ENCODE results near the gene AKAP9.
"Not testable (repeated sequence)": the region's sequence is repeated elsewhere in the genome, so short reads cannot be mapped to it uniquely, and the experiment has no call there.

AKAP9 gene

DNA sequence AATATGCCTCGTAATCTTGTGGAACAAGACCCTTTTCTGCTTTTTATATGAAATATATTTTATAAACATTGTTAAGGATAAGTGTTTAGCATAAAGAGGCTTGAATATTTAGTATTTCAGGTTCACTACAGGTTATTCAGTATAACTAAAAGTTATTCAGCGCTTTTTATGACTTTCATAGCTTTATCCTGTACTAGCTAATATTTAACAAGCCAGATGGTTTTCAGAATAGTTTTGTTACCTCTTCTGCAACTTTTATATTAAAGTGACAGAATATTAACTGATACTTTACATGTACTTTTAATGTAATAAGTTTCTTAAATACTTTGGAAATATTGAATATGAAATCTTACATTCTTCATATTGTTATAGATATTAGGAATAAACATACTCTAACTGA is 118.2 kb downstream of the AKAP9 start:
- DNase-seq (ENCODE audit: low read depth in 2 of 3, low spot score in 1 of 3), result no peak

DNA sequence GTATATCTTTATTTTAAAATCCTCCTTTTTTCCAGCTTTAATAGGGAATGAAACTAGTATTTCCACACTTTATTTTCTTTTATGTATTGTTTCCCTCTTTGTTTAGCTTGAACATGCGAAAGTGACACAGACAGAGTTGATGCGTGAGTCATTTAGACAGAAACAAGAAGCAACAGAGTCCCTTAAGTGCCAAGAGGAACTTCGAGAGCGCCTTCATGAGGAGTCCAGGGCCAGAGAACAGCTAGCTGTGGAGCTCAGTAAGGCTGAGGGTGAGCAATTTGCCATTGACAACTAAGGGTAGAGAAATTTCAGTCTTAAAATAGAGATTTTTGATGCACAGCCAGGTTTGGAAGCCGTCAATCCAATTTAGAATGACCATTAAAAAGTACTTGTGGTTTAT is 120.5 kb downstream of the AKAP9 start:
- DNase-seq (ENCODE audit: low read depth in 2 of 3, low spot score in 1 of 3), result no peak

GRCh38 chr7:92064438-92065029 is 123.9 kb downstream of the AKAP9 start:
- no peak for DNase-seq (ENCODE audit: low read depth in 2 of 3, low spot score in 1 of 3)

GRCh38 chr7:92071032-92071431 is 130.4 kb downstream of the AKAP9 start:
- no peak for DNase-seq (ENCODE audit: low read depth in 2 of 3, low spot score in 1 of 3)

DNA sequence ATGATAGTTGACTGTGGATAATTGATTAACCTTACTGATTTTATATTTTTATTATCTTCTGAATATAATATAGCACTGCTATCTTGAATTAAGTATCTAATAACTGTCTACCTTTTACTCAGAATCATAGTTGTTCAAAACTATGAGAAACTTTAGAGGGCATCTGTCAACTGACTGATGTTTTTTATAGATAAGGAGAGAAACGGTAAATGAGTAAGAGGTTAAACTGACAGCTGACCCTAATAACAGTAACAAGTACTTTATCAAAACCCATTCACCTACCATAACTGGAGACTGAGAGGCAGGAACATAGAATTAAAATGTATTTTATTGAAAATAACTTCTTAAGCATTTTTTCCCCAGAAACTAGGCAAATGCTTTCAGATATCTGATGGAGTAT is 131.5 kb downstream of the AKAP9 start:
- DNase-seq (ENCODE audit: low read depth in 2 of 3, low spot score in 1 of 3), result no peak

- no peak for DNase-seq (ENCODE audit: low read depth in 2 of 3, low spot score in 1 of 3)
Measured at GRCh38 chr7:92072708-92073107, 132.0 kb downstream of the AKAP9 start.

GRCh38 chr7:92075455-92076158 is 134.9 kb downstream of the AKAP9 start:
- DNase-seq (ENCODE audit: low read depth in 2 of 3, low spot score in 1 of 3), result no peak

- no peak for DNase-seq (ENCODE audit: low read depth in 2 of 3, low spot score in 1 of 3)
Measured at GRCh38 chr7:92076509-92076908, 135.8 kb downstream of the AKAP9 start.

DNA sequence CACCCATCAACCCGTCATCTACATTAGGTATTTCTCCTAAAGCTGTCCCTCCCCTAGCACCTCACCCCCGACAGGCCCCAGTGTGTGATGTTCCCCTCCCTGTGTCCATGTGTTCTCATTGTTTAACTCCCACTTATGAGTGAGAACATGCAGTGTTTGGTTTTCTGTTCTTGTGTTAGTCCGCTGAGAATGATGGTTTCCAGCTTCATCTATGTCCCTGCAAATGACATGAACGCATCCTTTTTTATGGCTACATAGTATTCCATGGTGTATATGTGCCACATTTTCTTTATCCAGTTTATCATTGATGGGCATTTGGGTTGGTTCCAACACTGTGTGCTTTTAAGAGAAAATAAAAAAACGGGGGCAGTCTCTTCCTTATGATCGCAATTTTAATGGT is 143.3 kb downstream of the AKAP9 start:
- not testable (repeated sequence) for DNase-seq (ENCODE audit: low read depth in 2 of 3, low spot score in 1 of 3)

- DNase-seq (ENCODE audit: low read depth in 2 of 3, low spot score in 1 of 3), result no peak
Measured at GRCh38 chr7:92088266-92088665, 147.6 kb downstream of the AKAP9 start.

DNA sequence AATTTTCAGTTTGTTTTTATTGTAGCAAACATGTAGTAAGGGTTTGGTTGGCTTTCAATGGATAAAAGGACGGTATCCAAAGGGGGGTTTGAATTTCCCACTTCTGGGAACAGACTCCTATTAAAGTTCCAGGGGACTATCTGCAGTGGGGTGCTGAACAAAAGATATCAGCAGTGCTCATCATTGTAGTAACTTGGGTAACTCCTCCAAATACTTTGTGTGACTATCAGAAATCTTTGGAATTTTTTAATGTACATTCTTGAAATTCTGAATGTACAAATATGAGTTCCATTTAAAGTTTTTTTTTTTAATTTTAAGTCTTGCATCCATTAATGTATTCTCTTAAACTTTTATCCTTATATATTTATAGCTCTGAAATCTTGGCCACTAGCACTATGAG is 151.5 kb downstream of the AKAP9 start:
- DNase-seq (ENCODE audit: low read depth in 2 of 3, low spot score in 1 of 3), result no peak

DNA sequence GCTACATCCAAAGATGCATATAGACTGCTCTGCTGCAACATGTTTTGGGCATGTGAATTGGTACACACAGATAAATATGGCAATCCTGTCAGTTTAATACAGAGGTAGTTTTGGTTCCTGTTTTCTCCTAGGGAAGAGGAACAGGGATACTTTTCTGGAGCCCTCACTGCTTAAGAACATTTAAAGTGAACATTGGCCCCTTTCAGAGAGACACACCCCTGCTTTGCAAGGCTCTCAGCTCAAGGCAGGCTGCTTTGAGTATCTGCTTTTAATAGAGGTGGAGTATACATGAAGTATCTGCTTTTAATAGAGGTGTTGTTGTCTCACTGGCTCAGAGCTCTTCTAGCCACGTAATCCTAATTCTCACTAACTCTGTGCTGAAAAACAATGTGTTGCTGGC is 154.7 kb downstream of the AKAP9 start:
- no peak for DNase-seq (ENCODE audit: low read depth in 2 of 3, low spot score in 1 of 3)

- no peak for DNase-seq (ENCODE audit: low read depth in 2 of 3, low spot score in 1 of 3)
Measured at GRCh38 chr7:92100534-92100933, 159.9 kb downstream of the AKAP9 start.

DNA sequence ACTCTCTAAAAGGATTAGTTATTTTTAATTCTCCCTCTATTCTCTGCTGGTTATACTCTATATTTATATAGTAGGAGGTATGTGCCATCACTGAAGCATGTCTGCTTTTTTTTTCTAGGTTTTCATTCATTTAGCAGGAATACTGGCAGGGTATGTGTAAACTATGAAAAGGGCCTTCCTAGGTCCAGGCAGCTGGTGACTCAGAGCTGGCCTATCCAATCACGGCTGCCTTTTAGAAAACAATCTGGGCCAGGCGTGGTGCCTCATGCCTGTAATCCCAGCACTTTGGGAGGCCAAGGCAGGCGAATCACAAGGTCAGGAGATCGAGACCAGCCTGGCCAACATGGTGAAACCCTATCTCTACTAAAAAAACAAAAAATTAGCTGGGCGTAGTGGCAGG is 162.2 kb downstream of the AKAP9 start:
- DNase-seq (ENCODE audit: low read depth in 2 of 3, low spot score in 1 of 3), result not testable (repeated sequence)

DNA sequence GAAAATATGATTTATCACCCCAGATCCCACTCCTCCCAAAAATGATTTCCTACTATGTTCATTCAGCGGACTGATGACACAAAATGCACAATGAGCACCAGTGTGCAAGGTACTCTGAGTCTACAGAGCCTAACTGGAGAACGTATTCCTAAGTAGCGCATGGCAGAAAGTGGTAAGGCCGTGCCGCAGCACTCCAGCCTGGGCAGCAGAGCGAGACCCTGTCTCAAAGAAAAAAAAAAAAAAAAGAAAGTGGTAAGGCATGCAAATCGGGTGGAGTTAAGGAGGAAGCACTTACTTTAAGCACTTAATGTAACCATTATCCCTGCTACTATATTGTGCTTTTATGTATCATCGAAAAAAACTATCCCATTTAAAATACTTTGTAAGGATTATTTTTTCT is 168.2 kb downstream of the AKAP9 start:
- no peak for DNase-seq (ENCODE audit: low read depth in 2 of 3, low spot score in 1 of 3)

DNA sequence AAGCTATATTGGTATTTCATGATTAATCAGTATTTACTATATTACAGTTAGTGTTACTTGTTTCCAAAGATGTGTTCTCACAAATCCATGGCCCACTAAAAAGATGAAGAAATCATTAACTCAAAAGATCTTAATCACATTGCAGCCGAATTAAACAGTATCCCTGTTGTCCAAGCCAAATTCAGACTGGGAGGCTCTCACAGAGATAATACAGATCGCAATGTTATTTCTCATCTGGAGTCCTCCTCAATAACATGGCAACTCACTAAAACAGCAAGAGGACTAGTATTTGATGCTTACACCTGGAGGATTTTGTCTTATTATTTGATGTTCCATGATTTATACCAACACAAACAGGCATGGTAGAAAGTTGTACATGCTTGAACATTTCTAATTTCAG is 170.2 kb downstream of the AKAP9 start:
- no peak for DNase-seq (ENCODE audit: low read depth in 2 of 3, low spot score in 1 of 3)

DNA sequence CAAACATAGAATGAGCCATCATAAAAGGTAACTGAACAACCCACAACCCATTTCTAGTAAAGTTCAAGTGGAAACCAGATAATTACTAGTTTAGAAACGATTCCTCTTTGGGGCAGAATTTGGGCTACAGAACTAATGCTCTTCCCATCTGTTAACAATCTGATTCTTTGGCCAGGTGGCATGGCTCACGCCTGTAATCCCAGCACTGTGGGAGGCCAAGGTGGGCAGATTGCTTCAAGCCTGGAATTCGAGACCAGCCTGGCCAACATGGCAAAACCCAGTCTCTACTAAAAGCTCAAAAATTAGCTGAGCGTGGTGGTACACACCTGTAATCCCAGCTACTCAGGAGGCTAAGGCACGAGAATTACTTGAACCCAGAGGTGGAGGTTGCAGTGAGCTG is 175.2 kb downstream of the AKAP9 start:
- DNase-seq (ENCODE audit: low read depth in 2 of 3, low spot score in 1 of 3), result no peak

- no peak for DNase-seq (ENCODE audit: low read depth in 2 of 3, low spot score in 1 of 3)
Measured at GRCh38 chr7:92116949-92117348, 176.3 kb downstream of the AKAP9 start.

- DNase-seq (ENCODE audit: low read depth in 2 of 3, low spot score in 1 of 3), result no peak
Measured at GRCh38 chr7:92119213-92119759, 178.6 kb downstream of the AKAP9 start.

DNA sequence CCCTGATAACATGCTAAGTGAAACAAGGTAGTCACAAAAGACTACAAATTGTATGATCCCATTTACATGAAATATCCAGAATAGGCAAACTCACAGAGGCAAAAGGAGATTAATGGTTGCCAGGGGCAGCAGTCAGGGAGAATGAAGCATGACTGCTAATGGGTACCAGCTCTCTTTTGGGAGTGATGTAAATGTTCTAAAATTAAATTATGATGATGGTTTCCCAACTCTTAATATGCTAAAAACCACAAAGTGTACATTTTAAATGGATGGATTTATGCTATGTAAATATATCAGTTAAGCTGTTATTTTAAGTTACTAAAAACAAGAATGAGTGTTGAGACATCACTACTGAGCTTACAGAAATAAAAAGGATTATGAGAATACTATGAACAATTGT is 181.0 kb downstream of the AKAP9 start:
- DNase-seq (ENCODE audit: low read depth in 2 of 3, low spot score in 1 of 3), result no peak

DNA sequence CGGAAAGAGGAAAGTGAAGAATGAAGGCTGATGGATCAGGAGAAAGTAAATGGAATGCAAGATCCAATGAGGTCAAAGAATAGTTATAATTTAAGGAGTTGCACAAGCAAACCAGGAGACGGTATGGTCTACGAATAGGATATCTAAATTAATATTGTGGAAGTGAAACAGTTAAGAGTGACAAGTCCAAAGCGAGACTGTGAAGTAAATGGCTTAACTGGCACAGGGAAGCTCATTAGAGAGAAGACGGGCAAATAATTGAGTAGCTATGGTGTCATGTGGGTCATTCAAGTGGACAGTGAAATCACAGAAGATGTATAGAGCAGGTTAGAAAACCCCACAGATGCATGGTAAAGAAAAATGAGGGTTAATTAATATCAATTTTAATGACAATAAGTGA is 190.4 kb downstream of the AKAP9 start:
- no peak for DNase-seq (ENCODE audit: low read depth in 2 of 3, low spot score in 1 of 3)

DNA sequence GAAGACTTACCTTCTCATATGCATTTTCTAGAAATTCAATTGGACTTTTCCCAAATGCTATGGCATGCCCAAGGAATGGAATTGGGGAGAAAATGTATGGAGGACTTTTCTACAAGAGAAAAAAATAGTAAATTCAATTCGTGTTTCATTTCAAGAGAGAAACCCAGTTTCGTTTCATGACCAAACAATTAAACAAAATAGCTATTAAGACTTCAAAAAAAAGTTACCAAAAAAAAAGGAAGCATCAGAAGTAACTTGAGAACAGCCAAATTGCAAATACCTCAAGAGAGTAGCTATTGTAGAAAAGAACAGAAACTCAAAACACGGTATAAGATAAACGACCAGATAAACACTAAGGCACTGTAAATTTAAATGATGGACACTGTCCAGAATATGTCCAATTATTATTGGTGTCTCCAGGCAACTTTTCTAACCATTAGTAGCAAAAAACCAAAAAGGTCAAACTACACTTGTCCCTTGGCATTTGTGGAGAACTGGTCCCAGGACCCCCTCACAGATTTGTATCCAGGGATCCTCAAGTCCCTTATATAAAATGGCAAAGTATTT is 191.2 kb downstream of the AKAP9 start:
- no peak for DNase-seq (ENCODE audit: low read depth in 2 of 3, low spot score in 1 of 3)

Data from stimulated activated CD4-positive, alpha-beta T cell treated with anti-CD3 and anti-CD28 coated beads, Interleukin-12 subunit alpha, Interleukin-12 subunit beta, amount 100 ng/mL, for 48 hours (primary cell).